Neuronal stem cell (in vitro differentiated cells): ENCODE results near the gene CPHXL2.

Source experiments
- DNase-seq: peaks from one replicate; pipeline ENCODE4 v3.0.0-alpha.2; 2013; ENCODE audit warnings: low spot score
- H2AFZ ChIP-seq: one replicate; pipeline ENCODE4 v1.6.1; 2013; ENCODE audit warnings: mild to moderate bottlenecking, low read length, inconsistent platforms
- H2AK5ac ChIP-seq: 2 replicates; pipeline ENCODE4 v1.6.1; 2013; ENCODE audit warnings: low read depth, mild to moderate bottlenecking, inconsistent platforms, low read length, moderate library complexity, mixed read lengths
- H2BK120ac ChIP-seq: 2 replicates; pipeline ENCODE4 v1.6.1; 2013; ENCODE audit warnings: low read depth, mild to moderate bottlenecking, inconsistent platforms, low read length, moderate library complexity, mixed read lengths
- H2BK12ac ChIP-seq: one replicate; pipeline ENCODE4 v1.6.1; 2013; ENCODE audit warnings: low read length, inconsistent platforms
- H2BK15ac ChIP-seq: 2 replicates; pipeline ENCODE4 v1.6.1; 2013; ENCODE audit warnings: mild to moderate bottlenecking, low read length, inconsistent platforms, mixed read lengths
- H2BK5ac ChIP-seq: one replicate; pipeline ENCODE4 v1.6.1; 2013; ENCODE audit warnings: inconsistent platforms, mild to moderate bottlenecking, low read length, moderate library complexity
- H3K14ac ChIP-seq: one replicate; pipeline ENCODE4 v1.6.1; 2013; ENCODE audit warnings: low read length, inconsistent platforms
- H3K18ac ChIP-seq: 2 replicates; pipeline ENCODE4 v1.6.1; 2013; ENCODE audit warnings: low read length, inconsistent platforms
- H3K23ac ChIP-seq: 2 replicates; pipeline ENCODE4 v1.6.1; 2013; ENCODE audit warnings: low read depth, mild to moderate bottlenecking, mixed read lengths, low read length, inconsistent platforms; ENCODE audit not compliant: poor library complexity
- H3K27ac ChIP-seq: replicated peaks from 3 replicates; pipeline ENCODE4 v1.5.1; 2013; ENCODE audit warnings: low read length, inconsistent platforms
- H3K27me3 ChIP-seq, 3 experiments: 2 replicates each; pipeline ENCODE4 v1.6.1; 2013; ENCODE audit warnings: low read length in 3 of 3, mild to moderate bottlenecking in 2 of 3, inconsistent platforms in 1 of 3, low read depth in 1 of 3, mixed read lengths in 1 of 3, moderate library complexity in 1 of 3; ENCODE audit not compliant: control insufficient read depth in 3 of 3, insufficient read depth in 3 of 3
- H3K36me3 ChIP-seq, 2 donors: replicated peaks in 1 of 2; 2 replicates each; pipeline ENCODE4 v1.6.1; 2013; ENCODE audit warnings: low read length in 2 of 2; ENCODE audit not compliant: control insufficient read depth in 2 of 2, insufficient read depth in 2 of 2
- H3K4ac ChIP-seq: 2 replicates; pipeline ENCODE4 v1.6.1; 2013; ENCODE audit warnings: inconsistent platforms, mild to moderate bottlenecking, low read length, moderate library complexity
- H3K4me1 ChIP-seq, 2 donors: 1 replicate in 1 of 2; 2 replicates in 1 of 2; pipeline ENCODE4 v1.6.1; 2013; ENCODE audit warnings: low read length in 2 of 2, low read depth in 1 of 2; ENCODE audit not compliant: control insufficient read depth in 2 of 2, insufficient read depth in 1 of 2
- H3K4me2 ChIP-seq: one replicate; pipeline ENCODE4 v1.6.1; 2013; ENCODE audit warnings: mild to moderate bottlenecking, low read length, inconsistent platforms; ENCODE audit not compliant: insufficient read depth, poor library complexity, severe bottlenecking
- H3K4me3 ChIP-seq, 2 donors: 2 replicates each; pipeline ENCODE4 v1.5.1; 2013; ENCODE audit warnings: low read length in 2 of 2, mild to moderate bottlenecking in 2 of 2, inconsistent platforms in 1 of 2, moderate library complexity in 1 of 2
- H3K79me1 ChIP-seq: one replicate; pipeline ENCODE4 v1.6.1; 2013; ENCODE audit warnings: low read depth, mild to moderate bottlenecking, inconsistent platforms, low read length, moderate library complexity
- H3K9ac ChIP-seq: one replicate; pipeline ENCODE4 v1.6.1; 2013; ENCODE audit warnings: mild to moderate bottlenecking, low read depth, low read length, inconsistent platforms; ENCODE audit not compliant: poor library complexity
- H3K9me3 ChIP-seq, 2 donors: replicated peaks in 1 of 2; 2 replicates each; pipeline versions ENCODE3 to v1.6.1; 2013; ENCODE audit warnings: low read length in 2 of 2, mild to moderate bottlenecking in 2 of 2, inconsistent platforms in 1 of 2, low read depth in 1 of 2, mixed read lengths in 1 of 2, moderate library complexity in 1 of 2; ENCODE audit not compliant: control insufficient read depth in 2 of 2, insufficient read depth in 1 of 2
- H4K8ac ChIP-seq: one replicate; pipeline ENCODE4 v1.6.1; 2013; ENCODE audit warnings: low read depth, mild to moderate bottlenecking, inconsistent platforms, low read length, moderate library complexity
- H4K91ac ChIP-seq: one replicate; pipeline ENCODE4 v1.6.1; 2013; ENCODE audit warnings: low read length, low read depth, mild to moderate bottlenecking, inconsistent platforms; ENCODE audit not compliant: poor library complexity
- WGBS, 2 donors: extraction: QIAGEN DNeasy Blood & Tissue Kit; methylation state at CpG; one replicate each; pipeline ENCODE4 v1.1.7; 2013; ENCODE audit warnings: missing lambda C conversion rate in 2 of 2, mixed read lengths in 1 of 2; ENCODE audit not compliant: insufficient read length in 2 of 2, insufficient replicate concordance in 1 of 2; ENCODE audit errors: extremely low coverage in 2 of 2; 5-methylcytosine and 5-hydroxymethylcytosine counted together

The CPHXL2 gene

DNA sequence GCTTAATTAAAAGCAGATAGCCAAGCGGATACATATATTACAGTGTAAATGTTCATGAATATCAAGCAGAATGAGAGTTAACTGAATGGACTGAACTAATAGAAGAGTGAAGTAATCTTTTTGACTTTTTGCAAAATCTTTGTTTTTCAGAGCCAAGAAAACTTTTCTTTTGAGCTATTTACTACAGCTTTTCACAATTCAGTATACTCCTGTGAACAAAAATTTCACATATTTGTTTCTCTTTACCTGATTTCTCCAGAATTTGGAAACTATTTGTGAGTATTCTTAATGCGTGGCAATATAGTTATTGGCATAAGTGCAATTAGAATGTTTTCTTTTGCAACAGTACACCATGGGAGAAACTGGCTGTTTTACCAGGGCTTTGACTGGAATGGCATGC, 33.5 kb upstream of the CPHXL2 start:
- H2BK5ac ChIP-seq, result no peak overlapping the region
- no peaks in the 10 kb centered on the region for H3K27me3 ChIP-seq
- H4K91ac ChIP-seq, result no peak overlapping the region
- no CpG with 5 or more reads among the region's 2 CpGs for WGBS, 2 donors
- no peak overlapping the region for H3K18ac ChIP-seq
- H3K36me3 ChIP-seq, result no peaks in the 10 kb centered on the region
- no peak overlapping the region for H3K4me2 ChIP-seq
- no peak overlapping the region for H3K9ac ChIP-seq
- H3K27ac ChIP-seq, result no peak overlapping the region
- H2AFZ ChIP-seq, result no peak overlapping the region
- no peak overlapping the region for H3K4me3 ChIP-seq
- H3K4me1 ChIP-seq, result no peaks in the 10 kb centered on the region
- H3K23ac ChIP-seq, result no peak overlapping the region
- H3K9me3 ChIP-seq, result peaks cover 8 to 12% of the 10 kb centered on the region in 2 donors
- no peak overlapping the region for H2BK120ac ChIP-seq
- H2BK12ac ChIP-seq, result no peak overlapping the region
- no peak overlapping the region for H4K8ac ChIP-seq
- DNase-seq, result peak; percentile 9
- no peak overlapping the region for H2AK5ac ChIP-seq
- no peak overlapping the region for H3K14ac ChIP-seq
- no peak overlapping the region for H2BK15ac ChIP-seq
- no peaks in the 10 kb centered on the region for H3K79me1 ChIP-seq
- H3K4ac ChIP-seq, result no peak overlapping the region

DNA sequence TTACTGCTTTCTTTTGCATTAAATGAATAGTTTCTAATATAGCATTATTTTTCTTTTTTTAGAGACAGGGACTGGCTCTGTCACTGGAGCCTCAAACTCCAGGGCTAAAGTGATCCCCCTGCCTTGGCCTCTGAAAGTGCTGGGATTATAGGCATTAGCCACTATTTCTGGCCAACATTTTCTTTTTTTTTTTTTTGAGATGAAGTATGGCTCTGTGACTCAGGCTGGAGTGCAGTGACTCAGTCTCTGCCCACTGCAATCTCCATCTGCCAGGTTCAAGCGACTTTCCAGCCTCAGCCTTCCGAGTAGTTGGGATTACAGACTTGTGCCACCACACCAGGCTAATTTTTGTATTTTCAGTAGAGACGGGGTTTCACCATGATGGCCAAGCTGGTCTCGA, 26.5 kb upstream of the CPHXL2 start:
- Histone ChIP-seq H3K14ac (no peak overlapping the region), H3K4ac (no peak overlapping the region), H3K9me3 (no peaks in the 10 kb centered on the region), H3K27ac (no peak overlapping the region), H3K79me1 (no peaks in the 10 kb centered on the region), H2BK120ac (no peak overlapping the region), H4K8ac (no peak overlapping the region), H3K27me3 (no peaks in the 10 kb centered on the region), H2BK5ac (no peak overlapping the region), H4K91ac (no peak overlapping the region), H3K9ac (no peak overlapping the region), H2BK15ac (no peak overlapping the region), H3K36me3 (no peaks in the 10 kb centered on the region), H2AK5ac (no peak overlapping the region), H3K18ac (no peak overlapping the region), H3K4me2 (no peak overlapping the region), H2BK12ac (no peak overlapping the region), H3K4me1 (no peaks in the 10 kb centered on the region), H3K4me3 (no peak overlapping the region), H3K23ac (no peak overlapping the region), H2AFZ (no peak overlapping the region)
- WGBS, 2 donors, result no CpG with 5 or more reads among the region's 4 CpGs
- DNase-seq, result no peak

GRCh38 chr16:75702242-75702641, 25.4 kb upstream of the CPHXL2 start:
- H3K4me1 ChIP-seq, result no peaks in the 10 kb centered on the region
- no peak overlapping the region for H2BK5ac ChIP-seq
- no peak overlapping the region for H3K23ac ChIP-seq
- no peak overlapping the region for H2BK12ac ChIP-seq
- no peak overlapping the region for H3K4me3 ChIP-seq
- no peaks in the 10 kb centered on the region for H3K27me3 ChIP-seq
- H3K9ac ChIP-seq, result no peak overlapping the region
- no peak for DNase-seq
- H2BK120ac ChIP-seq, result no peak overlapping the region
- WGBS, 2 donors, result no CpG with 5 or more reads among the region's 2 CpGs
- no peak overlapping the region for H3K14ac ChIP-seq
- H2AK5ac ChIP-seq, result no peak overlapping the region
- H2AFZ ChIP-seq, result no peak overlapping the region
- H3K27ac ChIP-seq, result no peak overlapping the region
- H3K36me3 ChIP-seq, result no peaks in the 10 kb centered on the region
- no peak overlapping the region for H3K4me2 ChIP-seq
- no peak overlapping the region for H4K8ac ChIP-seq
- H3K4ac ChIP-seq, result no peak overlapping the region
- H2BK15ac ChIP-seq, result no peak overlapping the region
- H4K91ac ChIP-seq, result no peak overlapping the region
- no peak overlapping the region for H3K18ac ChIP-seq
- no peaks in the 10 kb centered on the region for H3K79me1 ChIP-seq
- H3K9me3 ChIP-seq, result no peaks in the 10 kb centered on the region

DNA sequence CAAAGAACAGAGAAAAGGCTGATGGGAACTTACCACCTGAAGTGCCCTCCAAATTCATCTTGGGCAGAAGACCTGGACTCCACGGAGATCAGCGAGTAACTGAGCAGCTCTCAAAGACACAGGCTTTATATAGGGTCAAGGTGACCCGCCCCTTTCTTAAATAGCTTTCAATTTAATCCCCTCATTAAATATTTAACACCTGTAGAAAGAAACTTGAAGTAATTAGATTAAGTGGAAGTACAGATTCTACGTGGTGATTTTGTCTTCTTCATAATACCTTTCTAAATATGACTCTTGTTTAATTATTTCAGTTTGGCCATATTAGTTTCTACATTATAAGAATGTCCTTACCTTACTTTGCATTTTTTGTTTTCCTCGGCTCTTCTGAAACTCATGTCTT, 24.6 kb upstream of the CPHXL2 start, which contains the start of gene DUXB:
TSS of gene DUXB (minus strand) at position 101 of the 400 bp plus-strand sequence. CDS start at position 58, 43 bp downstream.
- Histone ChIP-seq H3K23ac (no peak within 1 kb of the TSS), H3K18ac (no peak within 1 kb of the TSS), H2AK5ac (no peak within 1 kb of the TSS), H3K79me1 (no peaks in the 10 kb centered on the region), H3K27me3 (no peaks in the 10 kb centered on the region), H3K9ac (no peak within 1 kb of the TSS), H3K36me3 (no peaks in the 10 kb centered on the region), H2BK120ac (no peak within 1 kb of the TSS), H4K8ac (no peak within 1 kb of the TSS), H3K27ac (no peak within 1 kb of the TSS), H3K4me2 (no peak within 1 kb of the TSS), H2BK12ac (no peak within 1 kb of the TSS), H3K4ac (no peak within 1 kb of the TSS), H3K4me1 (no peaks in the 10 kb centered on the region), H4K91ac (no peak within 1 kb of the TSS), H3K9me3 (no peaks in the 10 kb centered on the region), H3K4me3 (no peak within 1 kb of the TSS), H3K14ac (no peak within 1 kb of the TSS), H2BK5ac (no peak within 1 kb of the TSS), H2BK15ac (no peak within 1 kb of the TSS), H2AFZ (no peak within 1 kb of the TSS)
- no peak for DNase-seq
- WGBS, 2 donors, result no CpG with 5 or more reads among the region's 5 CpGs
